ENCODE results near the gene TNIP1.

- TF ChIP-seq CTCF (IDR thresholded peaks at IDR 0.05) = no peak
- peak; percentile 44 to 75 (median 63) for TF ChIP-seq POLR2AphosphoS5 (IDR thresholded peaks at IDR 0.05)
- peak in 1 of 4 donors; percentile 7 for TF ChIP-seq EP300 (IDR thresholded peaks at IDR 0.05)
- no peak for TF ChIP-seq POLR2A (IDR thresholded peaks at IDR 0.05)
These were observed 12.6 kb upstream of the TNIP1 start for GRCh38 chr5:151093476-151093889.

Data from sigmoid colon (tissue), 4 donors.